Measurements from ENCODE around the gene ARHGAP24.

- TF ChIP-seq CTCF (IDR thresholded peaks at IDR 0.05) = no peak
- TF ChIP-seq POLR2A (IDR thresholded peaks at IDR 0.05) = no peak
Measured at GRCh38 chr4:86038037-86038436, 563.1 kb downstream of the ARHGAP24 start.

Data from right lobe of liver (tissue), 4 donors.